Gastroesophageal sphincter (tissue), 4 donors: ENCODE data around the gene CTSZ. TPM values are rescaled to one million over a fixed set of nuclear protein-coding genes. Genes with fewer than 3 reads are reported as not detected.

ENCODE experiments used
- ATAC-seq: fragments of 150-250 bp; one replicate; pipeline ENCODE4 v1.9.1; 2016; ENCODE audit warnings: mild to moderate bottlenecking, moderate library complexity
- H3K27ac ChIP-seq, 4 donors: fragments of 200-600 bp; sonication (generic) in 3 of 4; 1 replicate in 3 of 4; 2 replicates in 1 of 4; pipeline ENCODE4 v1.5.1; 2016 to 2019
- H3K27me3 ChIP-seq: fragments of 200-600 bp; sonication (generic); one replicate; pipeline ENCODE4 v1.5.1; 2019
- H3K36me3 ChIP-seq, 2 donors: fragments of 200-600 bp; sonication (generic); one replicate each; pipeline ENCODE4 v1.5.1; 2019; ENCODE audit warnings: control low read depth in 1 of 2
- H3K4me1 ChIP-seq, 3 donors: fragments of 200-600 bp; sonication (generic); 1 replicate in 2 of 3; 2 replicates in 1 of 3; pipeline ENCODE4 v1.5.1; 2016 to 2019; ENCODE audit warnings: control low read depth in 2 of 3
- H3K4me3 ChIP-seq, 2 donors: fragments of 200-600 bp; sonication (generic); one replicate each; pipeline ENCODE4 v1.5.1; 2019; ENCODE audit warnings: mild to moderate bottlenecking in 1 of 2, moderate library complexity in 1 of 2
- H3K9me3 ChIP-seq, 3 donors: fragments of 200-600 bp; sonication (generic); one replicate each; pipeline ENCODE4 v1.5.1; 2017 to 2019; ENCODE audit warnings: control low read depth in 2 of 3
- EP300 ChIP-seq: sonication (generic); formaldehyde crosslinking; IDR thresholded peaks from one replicate; pipeline ENCODE4 v1.6.1; 2017; ENCODE audit warnings: antibody characterized with exemption, mild to moderate bottlenecking
- POLR2A ChIP-seq, 2 donors: fragments of 450-650 bp; IDR thresholded peaks; one replicate each; pipeline ENCODE4 v1.6.1; 2017; ENCODE audit warnings: antibody characterized with exemption in 2 of 2, mild to moderate bottlenecking in 2 of 2, moderate library complexity in 1 of 2
- POLR2AphosphoS5 ChIP-seq: sonication (generic); formaldehyde crosslinking; IDR thresholded peaks from one replicate; pipeline ENCODE4 v1.6.1; 2017; ENCODE audit warnings: antibody characterized with exemption
- WGBS, 2 donors: methylation state at CpG; one replicate each; pipeline ENCODE4 v1.1.5; 2018; ENCODE audit warnings: low coverage in 1 of 2; 5-methylcytosine and 5-hydroxymethylcytosine counted together
- total RNA-seq, 4 donors: library from RNA; depleted of rRNA; stranded (reverse); fragments of >200 nt; gene quantifications; one replicate each; pipeline ENCODE4 v1.1.0, GENCODE V29; 2016
- TF ChIP-seq, protein P1 (sequence below), 4 experiments: fragments of 200-600 bp in 2 of 4; fragments of 450-650 bp in 2 of 4; sonication (generic) in 1 of 4; IDR thresholded peaks; one replicate each; pipeline ENCODE4 v1.5.1; 2017 to 2019; ENCODE audit warnings: antibody characterized with exemption in 4 of 4, mild to moderate bottlenecking in 2 of 4, moderate library complexity in 2 of 4

CTSZ gene
- total RNA-seq, 4 donors from 2014 or later = 167 to 222 (median 176) TPM

DNA sequence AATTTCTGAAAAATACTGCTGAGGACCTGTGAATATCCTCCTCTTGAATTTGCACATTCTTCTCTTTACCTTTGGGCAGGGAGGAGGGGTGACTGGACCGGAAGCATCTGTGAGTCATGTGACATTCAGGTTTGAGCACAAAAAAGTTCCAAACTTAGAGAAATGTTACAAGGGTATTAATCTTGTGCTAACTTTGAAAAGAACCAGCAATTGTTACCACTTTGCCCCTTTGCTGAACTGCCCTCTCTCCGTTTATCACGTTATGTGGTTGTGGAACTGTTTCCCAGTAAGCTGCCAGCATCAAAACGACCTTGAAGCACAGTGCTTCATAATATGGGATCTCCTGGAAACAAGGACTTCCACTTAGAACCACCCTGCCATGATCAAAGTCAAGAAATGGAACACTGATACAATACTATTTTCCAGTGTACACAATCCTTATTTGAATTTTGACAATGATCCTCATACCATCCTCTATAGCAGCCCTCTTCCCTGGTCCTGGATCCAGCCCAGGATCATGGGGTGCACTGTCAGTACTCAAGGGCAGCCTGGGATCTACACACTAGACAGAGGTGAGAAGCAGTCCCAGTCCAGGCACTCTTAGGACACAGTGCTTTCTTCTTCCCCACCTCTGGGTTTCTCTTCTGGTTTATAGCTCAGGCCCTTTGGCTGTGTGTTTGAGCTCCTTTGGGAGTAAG lies 9.9 kb upstream of the CTSZ start:
- H3K4me3 ChIP-seq = no peak overlapping the region
- no peaks in the 10 kb centered on the region for H3K9me3 ChIP-seq
- TF ChIP-seq EP300 = no peak
- TF ChIP-seq, protein P1, sequence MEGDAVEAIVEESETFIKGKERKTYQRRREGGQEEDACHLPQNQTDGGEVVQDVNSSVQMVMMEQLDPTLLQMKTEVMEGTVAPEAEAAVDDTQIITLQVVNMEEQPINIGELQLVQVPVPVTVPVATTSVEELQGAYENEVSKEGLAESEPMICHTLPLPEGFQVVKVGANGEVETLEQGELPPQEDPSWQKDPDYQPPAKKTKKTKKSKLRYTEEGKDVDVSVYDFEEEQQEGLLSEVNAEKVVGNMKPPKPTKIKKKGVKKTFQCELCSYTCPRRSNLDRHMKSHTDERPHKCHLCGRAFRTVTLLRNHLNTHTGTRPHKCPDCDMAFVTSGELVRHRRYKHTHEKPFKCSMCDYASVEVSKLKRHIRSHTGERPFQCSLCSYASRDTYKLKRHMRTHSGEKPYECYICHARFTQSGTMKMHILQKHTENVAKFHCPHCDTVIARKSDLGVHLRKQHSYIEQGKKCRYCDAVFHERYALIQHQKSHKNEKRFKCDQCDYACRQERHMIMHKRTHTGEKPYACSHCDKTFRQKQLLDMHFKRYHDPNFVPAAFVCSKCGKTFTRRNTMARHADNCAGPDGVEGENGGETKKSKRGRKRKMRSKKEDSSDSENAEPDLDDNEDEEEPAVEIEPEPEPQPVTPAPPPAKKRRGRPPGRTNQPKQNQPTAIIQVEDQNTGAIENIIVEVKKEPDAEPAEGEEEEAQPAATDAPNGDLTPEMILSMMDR (IDR thresholded peaks at IDR 0.05) = no peak
- no peak for TF ChIP-seq POLR2AphosphoS5
- no peak for TF ChIP-seq POLR2A (IDR thresholded peaks at IDR 0.05)
- no peak overlapping the region for H3K27ac ChIP-seq
- no peaks in the 10 kb centered on the region for H3K27me3 ChIP-seq
- peaks cover 0 to 6% (median 0%) of the 10 kb centered on the region in 3 donors for H3K4me1 ChIP-seq
- peaks cover 0 to 13% of the 10 kb centered on the region in 2 donors for H3K36me3 ChIP-seq
- WGBS, 2 donors = 49 to 55% methylated on average over 3 to 4 of the region's 4 CpGs
- no peak for ATAC-seq

GRCh38 chr20:59015812-59016711 lies 9.0 kb upstream of the CTSZ start:
- Histone ChIP-seq H3K36me3 (peaks cover 0 to 7% of the 10 kb centered on the region in 2 donors), H3K4me3 (no peak overlapping the region), H3K27ac (no peak overlapping the region), H3K4me1 (peaks cover 0 to 4% (median 0%) of the 10 kb centered on the region in 3 donors), H3K27me3 (no peaks in the 10 kb centered on the region), H3K9me3 (no peaks in the 10 kb centered on the region)
- WGBS, 2 donors = 66 to 97% methylated on average over 5 to 11 of the region's 16 CpGs
- TF ChIP-seq EP300 = no peak
- TF ChIP-seq, protein P1 (IDR thresholded peaks at IDR 0.05) = no peak
- TF ChIP-seq POLR2AphosphoS5 = no peak
- no peak for ATAC-seq

- WGBS, 2 donors = 80 to 83% methylated on average over 2 to 4 of the region's 16 CpGs
- Histone ChIP-seq H3K9me3 (no peaks in the 10 kb centered on the region), H3K27me3 (no peaks in the 10 kb centered on the region), H3K36me3 (peaks cover 0 to 7% of the 10 kb centered on the region in 2 donors), H3K27ac (no peak overlapping the region), H3K4me1 (no peaks in the 10 kb centered on the region), H3K4me3 (no peak overlapping the region)
- TF ChIP-seq, protein P1 (IDR thresholded peaks at IDR 0.05) = no peak
- TF ChIP-seq POLR2AphosphoS5 = no peak
- TF ChIP-seq POLR2A (IDR thresholded peaks at IDR 0.05) = no peak
- no peak for TF ChIP-seq EP300
- no peak for ATAC-seq
Measured at GRCh38 chr20:59015411-59015810, 8.4 kb upstream of the CTSZ start.

DNA sequence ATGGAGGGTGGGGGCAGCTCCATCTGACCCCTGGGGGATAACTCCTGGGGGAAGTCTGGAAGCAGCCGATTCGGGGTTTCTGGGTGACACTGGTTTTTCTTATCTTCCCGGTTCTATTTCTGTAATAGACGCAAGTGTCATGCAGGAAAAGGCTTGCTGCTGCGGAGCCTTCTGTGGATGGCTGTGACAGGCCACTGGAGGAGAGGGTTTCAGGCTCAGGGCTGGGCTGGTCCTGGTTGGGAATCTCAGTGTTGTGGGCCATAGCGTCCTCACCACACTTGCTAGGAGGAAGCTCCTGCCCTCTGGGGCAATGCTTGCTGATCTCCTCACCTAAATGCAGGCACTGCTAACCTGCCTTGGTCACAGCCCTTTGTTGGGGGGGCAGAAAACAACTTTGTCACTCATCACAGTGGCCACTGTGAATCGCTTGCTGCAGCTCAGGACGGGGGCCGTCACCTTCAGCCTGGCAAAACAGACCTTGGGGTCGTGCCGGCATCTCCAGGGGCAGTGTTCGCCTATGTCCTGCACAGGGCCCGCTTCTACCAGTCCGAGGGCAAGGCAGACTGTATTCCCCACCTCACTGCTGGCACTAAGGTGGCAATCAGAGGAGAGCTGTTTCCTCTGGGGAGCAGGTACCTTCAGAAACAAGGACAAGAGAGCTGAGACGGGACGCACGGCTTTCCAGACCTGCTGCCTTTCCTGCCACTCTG lies 7.8 kb upstream of the CTSZ start:
- WGBS, 2 donors = 67 to 88% methylated on average over 1 to 5 of the region's 17 CpGs
- TF ChIP-seq POLR2A (IDR thresholded peaks at IDR 0.05) = no peak
- no peaks in the 10 kb centered on the region for H3K4me1 ChIP-seq
- H3K36me3 ChIP-seq = peaks cover 0 to 7% of the 10 kb centered on the region in 2 donors
- no peaks in the 10 kb centered on the region for H3K27me3 ChIP-seq
- no peaks in the 10 kb centered on the region for H3K9me3 ChIP-seq
- H3K4me3 ChIP-seq = no peak overlapping the region
- no peak for ATAC-seq
- no peak overlapping the region for H3K27ac ChIP-seq

DNA sequence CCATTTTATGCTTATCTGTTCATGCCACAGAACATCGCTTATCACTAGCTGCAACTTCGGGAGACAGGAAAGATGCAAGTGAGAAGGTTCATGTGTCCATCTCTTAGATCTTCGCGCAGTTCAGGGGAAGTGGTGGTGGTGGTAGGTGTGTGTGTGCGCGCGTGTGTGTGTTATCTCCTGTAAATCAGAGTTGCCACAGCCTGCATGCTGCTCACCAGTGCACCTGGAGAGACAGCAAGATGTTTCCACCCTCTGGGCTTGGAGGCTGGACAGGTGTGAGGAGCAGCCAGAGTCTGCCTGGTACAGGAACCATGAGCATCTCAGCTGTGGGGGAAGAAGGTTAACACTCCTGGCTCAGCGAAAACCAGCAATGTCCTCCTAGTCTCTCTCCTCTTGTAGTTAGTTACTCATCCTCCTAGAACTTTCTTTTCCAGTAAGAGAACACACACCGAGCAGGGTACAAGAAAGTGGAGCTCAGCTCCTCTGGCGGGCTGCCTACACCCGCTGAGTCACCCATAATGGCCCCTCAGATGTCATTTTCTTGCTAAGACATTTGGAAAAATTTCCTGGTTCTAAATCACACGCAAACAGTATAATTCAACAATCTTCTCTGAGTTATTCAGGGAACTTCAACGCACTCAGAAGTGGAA lies 7.0 kb upstream of the CTSZ start:
- no peak for ATAC-seq

More for the DNA sequence above, 7.0 kb upstream of the CTSZ start:
- H3K27me3 ChIP-seq = no peaks in the 10 kb centered on the region
- no peak overlapping the region for H3K4me3 ChIP-seq
- no peaks in the 10 kb centered on the region for H3K9me3 ChIP-seq
- peaks cover 0 to 7% of the 10 kb centered on the region in 2 donors for H3K36me3 ChIP-seq
- WGBS, 2 donors = 77 to 86% methylated on average over 1 to 10 of the region's 13 CpGs
- H3K27ac ChIP-seq = no peak overlapping the region
- H3K4me1 ChIP-seq = no peaks in the 10 kb centered on the region
- TF ChIP-seq POLR2AphosphoS5 (no peak), POLR2A (IDR thresholded peaks at IDR 0.05) (no peak), EP300 (no peak)
- TF ChIP-seq, protein P1 (IDR thresholded peaks at IDR 0.05) = no peak
